ENCODE measurements around the gene PARN.
A peak's percentile ranks its signal among the peaks of the same experiment; 100 is the strongest.
"Not testable (repeated sequence)": the region's sequence is repeated elsewhere in the genome, so short reads cannot be mapped to it uniquely, and the experiment has no call there.

Gene PARN

GRCh38 chr16:14632693-14633569, 2.9 kb upstream of the PARN start, which contains the start of gene BFAR:
TSS of gene BFAR (plus strand) at chr16:14632951. CDS start at chr16:14644347, 11,396 bp downstream.
- peak within 1 kb of the TSS; percentile 94 for H3K4me3 ChIP-seq (replicated peaks; ENCODE audit: low read depth, low read length)
- DNase-seq (ENCODE audit: low read depth): peak; percentile 97
- no peak for TF ChIP-seq CTCF (IDR thresholded peaks at IDR 0.05; ENCODE audit: low read length, missing control alignments)

- peak overlapping the region; percentile 34 for H3K4me3 ChIP-seq (replicated peaks; ENCODE audit: low read depth, low read length)
- DNase-seq (ENCODE audit: low read depth): not testable (repeated sequence)
These were observed 715 bp upstream of the PARN start for GRCh38 chr16:14630620-14631330.

- DNase-seq (ENCODE audit: low read depth): no peak
- H3K4me3 ChIP-seq (replicated peaks; ENCODE audit: low read depth, low read length): peak overlapping the region; percentile 92
- TF ChIP-seq CTCF (IDR thresholded peaks at IDR 0.05; ENCODE audit: low read length, missing control alignments): no peak
These were observed 495 bp downstream of the PARN start for GRCh38 chr16:14629612-14629918.

GRCh38 chr16:14628806-14629611, 1.1 kb downstream of the PARN start:
- H3K4me3 ChIP-seq (replicated peaks; ENCODE audit: low read depth, low read length): peak overlapping the region; percentile 92
- DNase-seq (ENCODE audit: low read depth): peak; percentile 7
- no peak for TF ChIP-seq CTCF (IDR thresholded peaks at IDR 0.05; ENCODE audit: low read length, missing control alignments)

GRCh38 chr16:14627078-14627477, 3.0 kb downstream of the PARN start:
- no peak for DNase-seq (ENCODE audit: low read depth)
- no peak overlapping the region for H3K4me3 ChIP-seq (replicated peaks; ENCODE audit: low read depth, low read length)
- TF ChIP-seq CTCF (IDR thresholded peaks at IDR 0.05; ENCODE audit: low read length, missing control alignments): no peak

- H3K4me3 ChIP-seq (replicated peaks; ENCODE audit: low read depth, low read length): no peak overlapping the region
- TF ChIP-seq CTCF (IDR thresholded peaks at IDR 0.05; ENCODE audit: low read length, missing control alignments): no peak
- DNase-seq (ENCODE audit: low read depth): no peak
These were observed 11.5 kb downstream of the PARN start for GRCh38 chr16:14618566-14618965.

GRCh38 chr16:14616280-14616679, 13.8 kb downstream of the PARN start:
- DNase-seq (ENCODE audit: low read depth): no peak
- no peak for TF ChIP-seq CTCF (IDR thresholded peaks at IDR 0.05; ENCODE audit: low read length, missing control alignments)

More at GRCh38 chr16:14616280-14616679, 13.8 kb downstream of the PARN start:
- no peak overlapping the region for H3K4me3 ChIP-seq (replicated peaks; ENCODE audit: low read depth, low read length)
